Keratinocyte (primary cell): ENCODE results near the gene ZFYVE26.

Experiments
- EZH2 ChIP-seq: IDR thresholded peaks from one replicate; pipeline ENCODE4 v1.6.1; 2012; ENCODE audit warnings: inconsistent platforms, mild to moderate bottlenecking, low read length, moderate library complexity
- TF ChIP-seq, protein P1 (sequence below), 3 experiments: IDR thresholded peaks in 1 of 3; conservative IDR thresholded peaks in 1 of 3; optimal IDR thresholded peaks in 1 of 3; 2 replicates in 2 of 3; 3 replicates in 1 of 3; pipeline versions ENCODE3 to v1.5.1; 2011; ENCODE audit warnings: low read length in 3 of 3, mild to moderate bottlenecking in 3 of 3, moderate library complexity in 2 of 3, control low read depth in 1 of 3, inconsistent platforms in 1 of 3; ENCODE audit not compliant: insufficient read depth in 2 of 3; ENCODE audit errors: extremely low read depth in 1 of 3

DNA sequence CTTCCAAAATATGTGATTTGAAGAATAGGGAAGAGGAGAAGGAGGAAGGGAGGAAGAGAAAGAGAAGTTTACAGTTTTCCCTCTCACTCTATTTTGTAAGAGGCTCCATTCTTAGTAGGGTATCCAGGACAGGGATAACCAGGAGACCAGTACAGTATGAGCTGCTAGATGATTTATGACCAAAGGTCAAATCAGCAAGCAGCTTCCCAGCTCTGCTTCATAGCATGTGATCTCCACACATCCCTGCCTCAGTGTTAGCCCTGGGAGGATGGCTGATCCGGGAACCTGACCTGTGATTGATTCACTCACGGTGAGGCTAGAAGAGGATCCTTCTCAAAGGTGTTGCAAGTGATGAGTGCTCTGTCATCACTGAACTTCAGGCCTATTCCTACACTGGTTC lies 98.1 kb downstream of the ZFYVE26 start:
- TF ChIP-seq, protein P1, sequence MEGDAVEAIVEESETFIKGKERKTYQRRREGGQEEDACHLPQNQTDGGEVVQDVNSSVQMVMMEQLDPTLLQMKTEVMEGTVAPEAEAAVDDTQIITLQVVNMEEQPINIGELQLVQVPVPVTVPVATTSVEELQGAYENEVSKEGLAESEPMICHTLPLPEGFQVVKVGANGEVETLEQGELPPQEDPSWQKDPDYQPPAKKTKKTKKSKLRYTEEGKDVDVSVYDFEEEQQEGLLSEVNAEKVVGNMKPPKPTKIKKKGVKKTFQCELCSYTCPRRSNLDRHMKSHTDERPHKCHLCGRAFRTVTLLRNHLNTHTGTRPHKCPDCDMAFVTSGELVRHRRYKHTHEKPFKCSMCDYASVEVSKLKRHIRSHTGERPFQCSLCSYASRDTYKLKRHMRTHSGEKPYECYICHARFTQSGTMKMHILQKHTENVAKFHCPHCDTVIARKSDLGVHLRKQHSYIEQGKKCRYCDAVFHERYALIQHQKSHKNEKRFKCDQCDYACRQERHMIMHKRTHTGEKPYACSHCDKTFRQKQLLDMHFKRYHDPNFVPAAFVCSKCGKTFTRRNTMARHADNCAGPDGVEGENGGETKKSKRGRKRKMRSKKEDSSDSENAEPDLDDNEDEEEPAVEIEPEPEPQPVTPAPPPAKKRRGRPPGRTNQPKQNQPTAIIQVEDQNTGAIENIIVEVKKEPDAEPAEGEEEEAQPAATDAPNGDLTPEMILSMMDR (optimal IDR thresholded peaks at IDR 0.05 in 1 of 3, IDR thresholded peaks at IDR 0.05 in 1 of 3, conservative IDR thresholded peaks at IDR 0.05 in 1 of 3; ENCODE audit: extremely low read depth in 1 of 3, insufficient read depth in 2 of 3, low read length in 3 of 3), result no peak
- TF ChIP-seq EZH2, result no peak
